Liver (tissue), 3 donors: ENCODE results near the gene EDIL3.

ENCODE experiments used
- HNF4A ChIP-seq, 2 donors: conservative IDR thresholded peaks; 2 replicates each; pipeline ENCODE4 v1.6.1; 2016; ENCODE audit warnings: antibody characterized with exemption in 2 of 2, mild to moderate bottlenecking in 2 of 2
- JUND ChIP-seq, 2 donors: IDR thresholded peaks; 2 replicates each; pipeline ENCODE4 v1.6.1; 2016; ENCODE audit warnings: antibody characterized with exemption in 2 of 2
- MAX ChIP-seq: IDR thresholded peaks from 2 replicates; pipeline ENCODE4 v1.6.1; 2016; ENCODE audit warnings: antibody characterized with exemption
- RAD21 ChIP-seq, 2 donors: IDR thresholded peaks; 2 replicates each; pipeline ENCODE4 v1.6.1; 2016; ENCODE audit warnings: antibody characterized with exemption in 2 of 2, mild to moderate bottlenecking in 2 of 2
- SP1 ChIP-seq: IDR thresholded peaks from 2 replicates; pipeline ENCODE4 v1.6.1; 2018; ENCODE audit warnings: antibody characterized with exemption, mild to moderate bottlenecking
- TAF1 ChIP-seq: conservative IDR thresholded peaks from 2 replicates; pipeline ENCODE4 v1.6.1; 2016; ENCODE audit warnings: antibody characterized with exemption, mild to moderate bottlenecking
- TF ChIP-seq, protein P1 (sequence below): fragments of 150-350 bp; IDR thresholded peaks from 2 replicates; pipeline ENCODE4 v1.5.1; 2017; ENCODE audit warnings: improper control_type of control experiment, low read depth, low read length; ENCODE audit not compliant: missing input control
- TF ChIP-seq, protein P2 (sequence below): IDR thresholded peaks from 2 replicates; pipeline ENCODE4 v1.6.1; 2016; ENCODE audit warnings: antibody characterized with exemption
- TF ChIP-seq, protein P3 (sequence below): IDR thresholded peaks from 2 replicates; pipeline ENCODE4 v1.6.1; 2016; ENCODE audit warnings: antibody characterized with exemption, mild to moderate bottlenecking
- TF ChIP-seq, protein P4 (sequence below): IDR thresholded peaks from 2 replicates; pipeline ENCODE4 v1.6.1; 2016; ENCODE audit warnings: antibody characterized with exemption
- donor health status: healthy.
- donor health status: healthy.

- TF ChIP-seq, protein P1, sequence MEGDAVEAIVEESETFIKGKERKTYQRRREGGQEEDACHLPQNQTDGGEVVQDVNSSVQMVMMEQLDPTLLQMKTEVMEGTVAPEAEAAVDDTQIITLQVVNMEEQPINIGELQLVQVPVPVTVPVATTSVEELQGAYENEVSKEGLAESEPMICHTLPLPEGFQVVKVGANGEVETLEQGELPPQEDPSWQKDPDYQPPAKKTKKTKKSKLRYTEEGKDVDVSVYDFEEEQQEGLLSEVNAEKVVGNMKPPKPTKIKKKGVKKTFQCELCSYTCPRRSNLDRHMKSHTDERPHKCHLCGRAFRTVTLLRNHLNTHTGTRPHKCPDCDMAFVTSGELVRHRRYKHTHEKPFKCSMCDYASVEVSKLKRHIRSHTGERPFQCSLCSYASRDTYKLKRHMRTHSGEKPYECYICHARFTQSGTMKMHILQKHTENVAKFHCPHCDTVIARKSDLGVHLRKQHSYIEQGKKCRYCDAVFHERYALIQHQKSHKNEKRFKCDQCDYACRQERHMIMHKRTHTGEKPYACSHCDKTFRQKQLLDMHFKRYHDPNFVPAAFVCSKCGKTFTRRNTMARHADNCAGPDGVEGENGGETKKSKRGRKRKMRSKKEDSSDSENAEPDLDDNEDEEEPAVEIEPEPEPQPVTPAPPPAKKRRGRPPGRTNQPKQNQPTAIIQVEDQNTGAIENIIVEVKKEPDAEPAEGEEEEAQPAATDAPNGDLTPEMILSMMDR: no peak
- no peak for TF ChIP-seq TAF1
- TF ChIP-seq JUND (IDR thresholded peaks at IDR 0.05): no peak
- no peak for TF ChIP-seq MAX
- TF ChIP-seq, protein P2, sequence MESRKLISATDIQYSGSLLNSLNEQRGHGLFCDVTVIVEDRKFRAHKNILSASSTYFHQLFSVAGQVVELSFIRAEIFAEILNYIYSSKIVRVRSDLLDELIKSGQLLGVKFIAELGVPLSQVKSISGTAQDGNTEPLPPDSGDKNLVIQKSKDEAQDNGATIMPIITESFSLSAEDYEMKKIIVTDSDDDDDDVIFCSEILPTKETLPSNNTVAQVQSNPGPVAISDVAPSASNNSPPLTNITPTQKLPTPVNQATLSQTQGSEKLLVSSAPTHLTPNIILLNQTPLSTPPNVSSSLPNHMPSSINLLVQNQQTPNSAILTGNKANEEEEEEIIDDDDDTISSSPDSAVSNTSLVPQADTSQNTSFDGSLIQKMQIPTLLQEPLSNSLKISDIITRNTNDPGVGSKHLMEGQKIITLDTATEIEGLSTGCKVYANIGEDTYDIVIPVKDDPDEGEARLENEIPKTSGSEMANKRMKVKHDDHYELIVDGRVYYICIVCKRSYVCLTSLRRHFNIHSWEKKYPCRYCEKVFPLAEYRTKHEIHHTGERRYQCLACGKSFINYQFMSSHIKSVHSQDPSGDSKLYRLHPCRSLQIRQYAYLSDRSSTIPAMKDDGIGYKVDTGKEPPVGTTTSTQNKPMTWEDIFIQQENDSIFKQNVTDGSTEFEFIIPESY: no peak
- TF ChIP-seq RAD21 (IDR thresholded peaks at IDR 0.05): no peak
- no peak for TF ChIP-seq HNF4A (conservative IDR thresholded peaks at IDR 0.05)
- TF ChIP-seq, protein P3, sequence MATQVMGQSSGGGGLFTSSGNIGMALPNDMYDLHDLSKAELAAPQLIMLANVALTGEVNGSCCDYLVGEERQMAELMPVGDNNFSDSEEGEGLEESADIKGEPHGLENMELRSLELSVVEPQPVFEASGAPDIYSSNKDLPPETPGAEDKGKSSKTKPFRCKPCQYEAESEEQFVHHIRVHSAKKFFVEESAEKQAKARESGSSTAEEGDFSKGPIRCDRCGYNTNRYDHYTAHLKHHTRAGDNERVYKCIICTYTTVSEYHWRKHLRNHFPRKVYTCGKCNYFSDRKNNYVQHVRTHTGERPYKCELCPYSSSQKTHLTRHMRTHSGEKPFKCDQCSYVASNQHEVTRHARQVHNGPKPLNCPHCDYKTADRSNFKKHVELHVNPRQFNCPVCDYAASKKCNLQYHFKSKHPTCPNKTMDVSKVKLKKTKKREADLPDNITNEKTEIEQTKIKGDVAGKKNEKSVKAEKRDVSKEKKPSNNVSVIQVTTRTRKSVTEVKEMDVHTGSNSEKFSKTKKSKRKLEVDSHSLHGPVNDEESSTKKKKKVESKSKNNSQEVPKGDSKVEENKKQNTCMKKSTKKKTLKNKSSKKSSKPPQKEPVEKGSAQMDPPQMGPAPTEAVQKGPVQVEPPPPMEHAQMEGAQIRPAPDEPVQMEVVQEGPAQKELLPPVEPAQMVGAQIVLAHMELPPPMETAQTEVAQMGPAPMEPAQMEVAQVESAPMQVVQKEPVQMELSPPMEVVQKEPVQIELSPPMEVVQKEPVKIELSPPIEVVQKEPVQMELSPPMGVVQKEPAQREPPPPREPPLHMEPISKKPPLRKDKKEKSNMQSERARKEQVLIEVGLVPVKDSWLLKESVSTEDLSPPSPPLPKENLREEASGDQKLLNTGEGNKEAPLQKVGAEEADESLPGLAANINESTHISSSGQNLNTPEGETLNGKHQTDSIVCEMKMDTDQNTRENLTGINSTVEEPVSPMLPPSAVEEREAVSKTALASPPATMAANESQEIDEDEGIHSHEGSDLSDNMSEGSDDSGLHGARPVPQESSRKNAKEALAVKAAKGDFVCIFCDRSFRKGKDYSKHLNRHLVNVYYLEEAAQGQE: no peak
- no peak for TF ChIP-seq SP1
- TF ChIP-seq, protein P4, sequence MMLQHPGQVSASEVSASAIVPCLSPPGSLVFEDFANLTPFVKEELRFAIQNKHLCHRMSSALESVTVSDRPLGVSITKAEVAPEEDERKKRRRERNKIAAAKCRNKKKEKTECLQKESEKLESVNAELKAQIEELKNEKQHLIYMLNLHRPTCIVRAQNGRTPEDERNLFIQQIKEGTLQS: no peak
Measured at GRCh38 chr5:84430079-84430478, 45.4 kb upstream of the EDIL3 start.
